HG03439 (cell line): ENCODE measurements around the gene MATR3.

ENCODE experiments used
- ATAC-seq: cut with Tn5 transposase; IDR thresholded peaks from one replicate; pipeline ENCODE4 v1.9.1; 2021; ENCODE audit warnings: mild to moderate bottlenecking, moderate library complexity; ENCODE audit not compliant: unreplicated experiment

MATR3 gene

DNA sequence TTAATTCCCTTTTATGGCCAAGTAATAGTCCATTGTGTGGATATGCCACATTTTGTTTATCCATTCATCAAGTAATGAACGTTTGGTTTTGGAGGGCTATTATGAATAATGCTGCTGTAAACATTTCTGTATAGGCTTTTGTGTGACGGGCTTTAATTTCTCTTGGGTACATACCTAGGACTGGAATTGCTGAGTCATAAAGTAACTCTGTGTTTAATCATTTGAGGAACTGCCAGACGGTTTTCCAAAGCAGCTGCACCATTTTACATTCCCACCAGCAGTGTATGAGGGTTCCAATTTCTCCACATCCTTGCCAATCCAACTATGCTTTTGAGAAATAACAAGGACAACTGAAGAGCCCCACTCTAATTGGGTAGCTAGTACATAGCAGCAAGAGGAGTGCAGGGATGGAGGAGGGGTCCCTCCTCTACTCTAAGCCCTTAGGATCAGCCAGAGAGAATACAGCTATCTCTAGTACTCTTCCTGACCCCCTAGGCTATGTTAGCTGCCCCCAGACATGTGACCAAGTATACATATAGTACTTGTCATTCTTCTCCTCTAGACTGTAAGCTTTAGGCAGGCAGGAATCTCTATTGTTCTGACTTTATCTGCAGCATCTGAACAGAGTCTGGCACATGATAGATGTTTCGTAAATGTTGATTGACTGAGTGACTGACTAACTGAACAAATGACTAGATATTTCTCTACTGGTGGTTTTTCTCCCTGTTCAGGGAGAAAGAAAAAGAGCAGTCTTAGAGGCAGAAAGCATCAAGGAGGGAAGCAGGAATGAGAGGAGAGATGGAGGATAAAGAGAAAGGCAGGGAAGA lies 22.1 kb upstream of the MATR3 start:
- ATAC-seq, result no peak

DNA sequence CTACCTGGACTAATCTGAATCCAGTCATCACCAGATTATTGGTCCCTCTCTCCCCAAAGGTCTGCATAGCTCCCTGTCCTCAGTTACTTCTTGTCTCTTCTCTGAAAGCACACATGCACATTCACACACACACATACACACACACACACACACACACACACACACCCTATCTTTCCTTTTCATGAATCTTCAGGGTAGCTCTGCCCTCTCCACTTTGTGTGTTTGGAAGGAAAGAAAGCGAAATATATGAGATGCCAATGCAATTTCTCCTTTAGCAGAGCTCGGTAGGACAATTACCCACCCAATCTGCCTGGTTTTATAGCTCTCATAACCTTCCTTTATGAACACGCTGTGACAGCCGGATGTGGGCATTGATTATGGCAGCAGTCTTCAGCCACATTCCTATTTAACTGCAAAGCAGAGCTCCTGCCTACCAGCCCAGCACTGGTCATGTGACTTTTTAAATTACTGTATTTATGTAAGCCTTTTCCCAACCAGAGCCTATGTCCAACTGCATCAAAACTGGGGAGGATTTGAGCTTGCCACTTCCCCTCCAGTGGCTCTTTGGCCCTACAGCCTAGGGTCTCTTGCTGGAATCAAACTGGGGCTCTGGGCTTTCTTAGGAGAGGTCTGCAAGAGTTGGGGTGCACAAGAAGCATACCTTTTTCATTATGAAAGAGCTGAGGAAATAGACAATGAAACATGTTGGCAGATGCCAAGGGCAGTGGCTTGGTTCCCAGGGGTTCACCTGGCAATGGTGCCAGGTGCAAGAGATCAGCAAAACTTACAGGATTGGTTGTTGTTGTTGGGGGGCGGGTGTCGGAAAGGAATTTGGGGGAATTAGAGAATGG lies 20.8 kb upstream of the MATR3 start:
- ATAC-seq, result no peak

DNA sequence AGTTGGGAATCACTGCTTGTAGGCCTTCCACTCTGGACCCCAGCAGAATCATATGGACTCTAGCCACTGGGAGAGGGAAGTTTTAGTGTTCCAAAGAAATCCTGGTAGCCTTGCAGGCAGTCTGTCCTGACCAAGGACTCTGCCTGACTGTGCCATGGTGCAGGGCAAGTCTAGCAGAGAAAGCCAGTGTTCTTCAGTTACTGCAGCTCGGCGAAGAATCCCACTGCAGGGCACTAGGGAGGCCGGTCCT lies 20.3 kb upstream of the MATR3 start:
- ATAC-seq, result no peak

DNA sequence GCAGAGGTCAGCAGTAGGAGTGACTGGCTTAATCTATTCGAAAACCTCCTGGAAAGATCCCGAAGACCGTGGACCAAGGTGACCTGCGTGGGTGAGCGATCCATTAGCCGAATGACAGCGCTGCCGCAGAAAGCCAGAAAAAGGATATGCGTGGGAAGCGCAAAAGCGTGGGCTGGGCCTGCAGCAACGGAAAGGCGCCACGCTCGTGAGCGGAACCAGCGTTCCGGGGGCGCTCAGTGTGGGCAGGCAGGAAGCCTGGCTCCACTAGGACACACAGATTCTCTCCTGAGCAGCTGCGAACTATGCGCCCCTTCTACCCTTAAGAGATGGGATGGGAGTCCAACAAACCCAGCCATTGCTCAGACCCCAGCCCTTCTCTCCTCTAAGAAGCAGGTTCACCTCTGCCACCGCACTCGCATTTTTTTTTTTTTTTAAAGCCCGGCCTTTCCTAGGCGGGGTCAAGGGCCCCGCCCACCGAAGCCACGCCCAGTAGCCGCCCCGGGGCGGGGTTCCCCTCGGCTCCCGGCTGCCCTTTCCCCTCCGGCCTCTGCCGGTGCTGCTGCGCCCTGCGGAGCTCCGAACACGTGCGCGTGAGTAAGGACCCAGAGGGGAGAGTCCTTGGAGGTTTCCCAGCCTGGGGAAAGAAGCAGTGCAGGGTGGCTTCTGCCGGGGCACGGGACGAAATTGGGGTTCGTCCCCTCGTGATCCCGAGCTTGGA lies 19.8 kb upstream of the MATR3 start:
- ATAC-seq, result peak; percentile 79

DNA sequence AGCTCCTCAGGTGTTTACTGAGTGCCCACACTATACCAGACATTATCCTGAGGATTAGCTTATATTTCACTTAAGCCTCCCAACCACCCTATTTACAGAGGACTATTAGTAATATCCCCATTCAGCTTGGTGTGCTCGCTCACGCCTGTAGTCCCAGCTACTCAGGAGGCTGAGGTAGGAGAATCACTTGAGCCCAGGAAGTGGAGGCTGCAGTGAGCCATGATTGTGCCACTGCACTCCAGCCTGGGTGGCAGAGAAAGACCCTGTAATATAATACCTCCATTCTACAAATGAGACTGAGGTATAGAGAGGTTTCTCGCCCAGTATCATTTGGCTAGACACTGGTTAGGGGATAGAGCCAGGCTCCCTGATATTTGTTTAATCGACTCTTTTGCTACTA lies 18.0 kb upstream of the MATR3 start:
- ATAC-seq, result no peak

DNA sequence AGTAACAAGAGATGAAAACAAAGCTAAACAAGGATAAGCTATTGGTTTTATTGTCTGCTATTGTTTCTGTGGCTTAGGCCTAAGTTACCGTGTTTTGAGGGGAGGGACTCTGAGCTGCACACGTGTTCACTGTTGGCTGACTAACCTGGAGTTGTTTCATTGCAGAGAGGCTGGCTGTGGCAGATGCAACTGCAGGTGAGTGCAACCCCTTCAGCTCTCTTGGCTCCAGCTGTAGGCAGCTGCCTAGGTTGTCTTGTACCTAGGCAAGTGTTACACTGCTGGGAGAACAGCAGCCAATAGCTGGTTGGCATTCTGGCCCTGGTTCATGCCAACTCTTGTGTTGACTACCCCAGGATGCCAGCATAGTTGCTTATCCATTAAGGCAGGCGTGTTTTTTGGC lies 17.6 kb upstream of the MATR3 start:
- ATAC-seq, result no peak

DNA sequence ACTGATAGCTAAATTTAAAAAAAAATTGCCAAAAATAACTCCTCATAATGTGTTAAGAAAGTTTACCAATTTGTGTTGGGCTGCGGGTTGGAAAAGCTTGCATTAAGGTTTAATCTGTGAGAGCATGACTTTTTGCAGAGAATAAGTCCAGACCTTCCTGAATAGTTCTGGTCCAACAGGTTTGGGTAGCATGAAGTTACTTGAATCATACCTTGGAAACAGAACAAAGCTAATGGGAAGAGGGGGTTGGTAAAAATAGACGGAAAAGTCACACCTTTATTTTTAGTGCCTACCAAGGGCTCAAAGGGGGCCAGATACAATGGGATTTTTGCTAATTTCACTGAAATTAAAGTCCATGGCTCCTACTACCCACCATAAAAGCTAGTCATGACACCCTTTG lies 17.1 kb upstream of the MATR3 start:
- ATAC-seq, result no peak

DNA sequence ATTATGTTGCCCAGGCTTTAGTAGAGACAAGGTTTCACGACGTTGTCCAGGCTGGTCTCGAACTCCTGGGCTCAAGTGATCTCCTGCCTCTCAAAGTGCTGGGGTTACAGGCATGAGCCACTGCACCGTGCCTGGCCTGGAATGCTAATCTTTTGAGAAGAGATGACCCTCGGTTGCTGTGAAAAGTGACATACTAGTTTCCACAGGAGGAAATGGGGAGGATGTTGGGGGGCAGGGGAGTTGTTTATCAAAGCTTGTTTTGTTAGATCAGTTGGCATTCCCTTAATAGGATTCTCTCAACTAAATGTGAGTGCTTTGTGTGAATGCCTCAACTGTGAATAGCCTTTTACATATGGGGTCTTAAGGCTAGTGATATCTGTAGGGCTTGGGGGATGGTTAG lies 16.4 kb upstream of the MATR3 start:
- no peak for ATAC-seq

DNA sequence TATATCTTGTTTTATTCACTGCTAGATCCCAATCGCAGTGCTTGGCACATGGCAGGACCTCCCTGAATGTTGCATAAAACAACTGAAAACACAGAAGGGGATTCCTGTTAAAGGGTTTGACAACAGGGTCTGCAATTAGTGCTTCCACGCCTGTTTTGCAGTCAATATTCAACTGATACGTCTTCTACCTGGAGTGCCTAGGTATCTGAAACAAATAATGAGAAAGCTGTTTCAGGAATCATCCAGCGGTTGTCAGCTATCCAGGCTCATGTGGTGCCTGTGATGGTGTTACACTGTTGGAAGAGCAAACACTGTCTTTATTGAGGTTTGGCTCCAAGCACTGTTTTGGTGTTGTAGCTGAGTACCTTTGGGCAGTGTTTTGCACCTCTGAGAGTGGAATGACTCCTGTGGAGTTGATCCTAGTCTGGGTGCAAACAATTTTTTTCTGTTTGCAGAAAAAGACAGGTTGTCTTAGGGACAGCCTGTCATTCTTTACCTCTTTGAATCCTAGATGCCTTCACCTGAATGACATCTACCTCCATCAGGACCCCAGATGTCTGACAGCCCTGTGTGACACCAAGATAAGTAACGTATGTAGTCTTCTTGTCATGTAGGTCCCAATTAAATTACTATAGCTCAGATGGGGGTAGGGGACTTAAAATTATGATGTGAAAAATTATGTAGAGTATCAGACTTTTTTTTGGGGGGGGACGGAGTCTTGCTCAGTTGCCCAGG lies 14.8 kb upstream of the MATR3 start:
- no peak for ATAC-seq

DNA sequence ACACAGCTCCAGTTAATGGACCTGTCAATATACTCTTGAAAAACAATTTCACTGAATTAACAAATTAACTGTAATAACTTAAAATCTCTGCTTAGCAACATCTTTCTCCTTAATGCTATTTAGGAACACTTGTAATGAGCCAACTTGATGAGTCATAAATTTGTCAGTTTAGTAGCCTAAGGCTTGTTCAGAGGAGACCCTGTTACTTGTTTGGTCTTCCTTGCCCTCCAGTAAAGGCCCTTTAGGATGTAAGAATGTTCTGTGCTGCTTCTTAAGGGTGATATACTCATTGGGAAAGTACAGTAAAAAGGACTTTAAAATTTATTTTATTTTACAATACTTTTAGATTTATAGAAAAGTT lies 11.4 kb upstream of the MATR3 start:
- no peak for ATAC-seq

DNA sequence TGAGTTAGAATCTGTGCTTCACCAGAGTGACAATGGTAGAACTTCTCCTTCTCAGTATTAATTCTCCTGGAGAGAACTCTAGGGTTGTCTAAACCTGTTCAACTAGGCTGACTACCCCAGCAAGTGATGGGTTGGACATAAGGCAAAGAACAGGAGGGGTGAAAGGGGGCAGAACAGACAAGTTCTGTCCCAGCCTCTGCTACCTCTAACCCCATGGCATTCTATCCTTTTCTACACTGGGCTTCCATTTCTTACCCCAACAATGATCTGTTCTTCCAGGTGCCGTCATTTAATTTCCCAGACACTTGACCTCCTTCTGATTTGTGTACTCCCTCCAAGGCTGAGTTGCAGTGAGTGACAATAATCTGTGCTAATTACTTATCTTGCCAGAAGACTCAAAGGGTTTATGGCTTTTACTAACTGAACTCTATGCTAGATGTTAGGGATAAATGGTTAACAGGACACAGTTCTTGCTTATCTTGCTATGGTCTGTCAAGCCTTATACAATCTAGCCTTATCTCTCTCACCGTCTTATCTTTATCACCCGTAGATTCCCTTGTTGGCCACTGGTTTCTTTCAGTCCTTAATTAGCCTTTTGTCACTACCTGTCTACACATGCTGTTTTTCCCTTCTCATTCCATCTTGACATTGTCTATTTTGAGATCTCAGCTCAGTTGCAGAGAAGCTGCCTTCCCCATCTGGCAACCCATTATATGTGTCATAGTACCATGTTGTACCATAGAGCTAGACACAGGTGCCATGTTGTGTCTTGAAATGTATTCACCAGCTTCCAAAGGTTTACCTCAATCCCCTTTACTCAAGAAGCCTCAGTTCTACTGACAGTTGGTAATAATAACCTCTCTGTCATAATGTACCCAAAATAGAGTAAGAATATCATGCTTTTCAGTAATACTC lies 10.0 kb upstream of the MATR3 start:
- no peak for ATAC-seq

DNA sequence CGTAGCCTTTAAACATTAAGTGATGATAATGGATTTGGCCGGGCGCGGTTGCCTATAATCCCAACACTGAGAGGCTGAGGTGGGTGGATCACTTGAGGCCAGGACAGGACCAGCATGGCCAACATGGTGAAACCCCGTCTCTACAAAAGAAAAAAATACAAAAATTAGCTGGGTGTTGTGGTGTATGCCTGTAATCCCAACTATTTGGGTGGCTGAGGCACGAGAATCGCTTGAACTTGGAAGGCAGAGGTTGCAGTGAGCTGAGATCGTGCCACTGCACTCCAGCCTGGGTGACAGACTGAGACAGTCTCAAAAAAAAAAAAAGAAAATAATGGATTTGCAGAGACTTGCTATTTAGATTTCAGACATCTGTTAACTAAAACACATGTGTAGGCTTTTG lies 9.2 kb upstream of the MATR3 start:
- no peak for ATAC-seq

DNA sequence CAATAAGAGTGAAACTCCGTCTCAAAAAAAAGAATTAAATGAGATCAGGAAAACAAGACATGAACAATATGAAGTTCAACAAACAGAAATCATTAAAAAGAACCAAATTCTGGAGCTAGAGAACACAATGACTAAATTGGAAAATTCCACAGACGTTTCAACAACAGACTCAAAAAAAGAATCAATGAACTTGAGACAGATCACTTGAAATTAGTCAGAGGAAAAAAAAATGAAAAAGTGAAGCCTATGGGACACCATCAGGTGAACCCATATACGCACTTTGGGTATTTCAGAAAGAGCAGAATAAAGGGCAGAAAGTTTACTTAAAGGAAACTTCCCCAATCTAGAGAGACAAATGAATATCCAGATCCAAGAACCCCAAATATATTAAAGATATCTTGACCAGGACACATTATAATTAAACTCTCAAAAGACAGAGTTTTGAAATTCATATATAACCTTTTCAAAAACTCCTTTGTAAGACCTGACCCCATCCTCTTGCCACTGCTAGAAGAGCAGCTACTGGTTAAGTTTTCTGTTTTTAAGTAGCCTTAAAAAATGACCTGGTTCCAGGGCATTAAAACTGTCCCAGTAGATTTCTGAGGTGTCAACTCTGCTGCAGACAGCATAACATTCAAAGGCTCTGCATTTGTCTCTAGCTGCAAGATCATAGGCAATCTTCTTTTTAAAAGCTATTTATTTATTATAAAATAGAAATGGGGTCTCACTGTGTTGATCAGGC lies 7.7 kb upstream of the MATR3 start:
- ATAC-seq, result no peak

DNA sequence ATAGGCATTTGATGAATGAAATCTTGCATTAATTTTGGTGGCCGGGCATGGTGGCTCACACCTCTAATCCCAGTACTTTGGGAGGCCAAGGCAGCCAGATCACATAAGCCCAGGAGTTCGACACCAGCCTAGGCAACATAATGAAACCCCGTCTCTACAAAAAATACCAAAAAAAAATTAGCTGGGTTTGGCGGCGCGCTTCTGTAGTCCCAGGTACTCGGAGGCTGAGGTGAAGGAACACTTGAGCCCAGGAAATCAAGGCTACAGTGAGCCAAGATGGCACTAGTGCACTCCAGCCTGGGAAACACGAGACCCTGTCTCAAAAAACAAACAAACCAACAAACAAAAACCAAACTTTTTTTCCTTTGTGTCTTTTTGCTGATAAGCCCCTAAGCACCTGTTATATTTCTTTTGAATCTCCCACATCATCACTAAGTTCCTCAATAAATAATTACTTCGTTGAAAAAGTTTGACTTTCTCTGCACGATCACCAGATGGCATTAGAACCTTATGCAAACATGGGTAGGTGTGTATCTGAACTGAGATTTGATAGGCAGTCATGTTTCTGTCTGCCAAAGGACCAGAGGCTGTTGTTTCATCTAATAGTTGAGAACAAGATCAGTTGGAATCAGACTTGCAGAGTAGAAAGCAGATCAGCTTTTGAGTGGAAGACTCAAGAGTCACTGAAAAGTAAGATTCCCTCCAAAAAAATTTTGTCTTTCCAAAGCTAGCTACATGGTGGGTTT lies 5.5 kb upstream of the MATR3 start:
- ATAC-seq, result no peak

DNA sequence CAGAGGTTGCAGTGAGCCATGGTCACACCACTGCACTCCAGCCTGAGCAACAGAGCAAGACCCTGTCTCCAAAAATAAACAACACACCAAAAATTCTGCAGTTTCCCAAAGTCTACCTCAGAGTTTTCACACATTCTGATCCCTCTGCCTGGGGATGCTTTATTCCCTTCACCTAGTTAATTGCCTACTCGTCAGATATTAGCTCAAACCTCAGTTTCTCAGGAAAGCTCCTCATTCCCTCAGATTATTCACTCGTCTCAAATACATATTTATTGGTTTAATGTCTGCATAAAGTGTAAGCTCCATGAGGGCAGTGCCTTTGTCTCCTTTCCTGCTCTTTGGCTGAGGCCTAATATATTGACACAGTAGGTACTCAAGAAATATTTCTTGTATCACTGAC lies 2.5 kb upstream of the MATR3 start:
- ATAC-seq, result no peak

DNA sequence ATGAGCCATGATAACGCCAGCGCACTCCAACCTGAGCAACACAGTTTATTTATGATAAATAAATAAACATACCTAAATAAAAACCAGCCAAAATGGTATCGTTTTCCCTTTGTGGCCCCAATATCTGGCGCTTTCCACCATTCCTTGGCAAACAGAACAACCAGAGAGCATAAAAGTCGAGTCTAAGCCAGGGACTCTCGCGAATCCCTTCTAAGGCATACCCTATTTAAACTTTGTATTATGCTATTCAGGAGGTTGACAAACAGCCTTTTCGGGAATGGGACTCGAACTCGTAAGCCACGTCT lies 386 bp upstream of the MATR3 start:
- ATAC-seq, result no peak

DNA sequence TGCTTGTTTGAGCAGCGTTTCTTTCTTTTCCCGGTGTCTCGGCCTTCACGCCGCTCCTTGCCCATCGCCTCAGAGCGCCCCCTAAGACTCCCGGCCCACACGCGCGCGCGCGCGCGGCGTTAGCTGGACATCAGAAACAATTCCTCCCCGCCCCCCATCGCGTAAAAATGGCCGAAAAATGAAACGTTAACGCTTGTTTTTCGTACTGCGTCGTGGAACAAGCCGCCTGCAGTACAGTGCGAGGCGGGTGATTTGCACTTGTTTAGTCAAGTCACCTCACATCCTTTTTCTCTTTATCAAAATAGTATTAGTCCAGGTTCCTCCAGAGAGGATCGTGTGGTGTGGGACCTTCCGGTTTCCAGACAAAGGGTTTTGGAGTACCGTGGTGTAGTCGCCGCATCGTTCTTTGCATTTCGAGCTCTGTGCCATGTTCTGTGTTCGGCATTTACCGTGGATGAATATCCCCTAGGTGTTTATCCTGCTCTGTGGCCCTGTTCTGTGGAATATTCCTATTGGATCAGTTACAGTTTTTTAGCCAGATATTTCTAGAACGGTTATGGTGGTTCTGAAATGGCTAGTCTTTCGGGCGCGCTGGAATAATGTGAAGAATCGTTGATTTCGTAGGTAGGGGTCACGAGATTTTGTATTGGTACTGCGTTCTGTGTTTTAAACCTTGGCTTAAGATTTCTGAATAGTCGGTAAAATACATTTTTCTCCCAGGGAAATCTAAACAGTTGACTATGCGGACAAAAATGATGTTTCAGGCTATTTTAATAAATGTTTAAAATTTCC lies 1.0 kb downstream of the MATR3 start:
- ATAC-seq, result peak; percentile 44

DNA sequence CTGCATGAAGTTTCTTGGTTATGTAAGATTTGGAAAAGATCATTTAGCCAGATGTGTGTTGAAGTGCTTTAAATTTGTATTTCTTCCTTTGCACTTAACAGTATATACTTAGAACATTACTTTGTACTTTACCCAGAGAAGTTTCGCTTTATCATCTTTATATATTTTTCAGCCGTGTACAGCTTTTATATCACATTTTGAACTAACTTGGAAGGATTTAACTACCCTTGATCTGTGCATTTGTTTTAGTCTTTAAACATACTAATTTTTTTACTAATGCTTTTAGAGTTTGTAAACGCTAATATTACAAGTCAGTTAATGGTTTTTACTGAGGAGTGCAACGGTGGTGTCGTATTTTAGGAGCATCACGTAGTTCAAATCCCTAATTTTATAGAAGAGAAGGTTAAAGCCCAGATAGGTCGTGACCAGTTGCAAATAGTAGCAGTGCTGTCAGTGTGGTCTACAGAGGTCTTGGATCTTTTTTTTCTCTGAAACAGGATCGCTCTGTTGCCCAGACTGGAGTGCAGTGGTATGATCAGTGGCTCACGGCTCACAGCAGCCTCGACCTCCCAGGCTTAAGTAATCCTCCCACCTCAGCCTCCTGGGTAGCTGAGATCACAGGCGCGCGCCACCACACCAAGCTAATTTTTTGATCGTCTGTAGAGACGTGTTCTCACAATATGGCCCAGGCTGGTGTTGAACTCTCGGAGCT lies 2.0 kb downstream of the MATR3 start:
- no peak for ATAC-seq
